Measurements from ENCODE around the gene DST.

The DST gene

DNA sequence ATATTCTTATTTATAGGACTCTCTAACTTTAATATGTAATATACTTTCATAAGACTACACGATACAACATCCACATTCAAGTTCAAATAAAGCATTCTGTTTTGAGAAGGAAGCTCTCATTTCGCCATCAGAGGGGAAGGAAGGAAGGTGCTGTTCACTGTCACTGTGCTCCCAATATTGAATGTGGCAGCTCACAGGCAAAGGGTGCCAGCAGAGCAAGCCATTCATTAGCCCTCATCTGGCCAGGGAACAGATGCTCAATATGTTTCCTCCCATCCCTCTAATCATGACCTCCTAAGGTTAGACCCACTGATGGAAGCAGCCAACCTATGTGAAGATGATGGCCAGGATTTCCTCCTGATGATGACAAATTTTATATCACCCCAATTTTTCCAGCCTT, 154.4 kb downstream of the DST start:
- DNase-seq (ENCODE audit: low read depth in 2 of 3, low spot score in 1 of 3) = no peak

- DNase-seq (ENCODE audit: low read depth in 2 of 3, low spot score in 1 of 3) = no peak
Observed at GRCh38 chr6:56486681-56487080, 156.0 kb downstream of the DST start.

GRCh38 chr6:56484669-56485068, 158.0 kb downstream of the DST start:
- DNase-seq (ENCODE audit: low read depth in 2 of 3, low spot score in 1 of 3) = no peak

DNA sequence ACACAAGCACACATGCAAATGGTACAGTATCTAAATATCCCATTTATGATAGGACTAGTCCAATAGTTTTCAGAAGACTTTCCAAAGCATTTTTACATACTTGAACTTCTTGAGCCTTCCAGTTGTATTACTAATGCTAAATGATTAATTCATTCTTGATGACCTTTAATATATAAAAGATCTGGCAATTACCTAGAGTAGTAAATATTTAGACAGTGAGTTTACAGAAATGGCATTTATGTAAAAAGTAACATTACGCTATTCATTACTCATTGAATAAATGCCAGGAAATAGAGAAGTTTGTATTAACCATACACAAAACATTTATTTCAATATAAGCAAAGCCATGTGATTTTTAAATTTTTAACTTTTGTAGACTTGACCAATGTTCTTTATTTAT, 158.8 kb downstream of the DST start:
- no peak for DNase-seq (ENCODE audit: low read depth in 2 of 3, low spot score in 1 of 3)

DNA sequence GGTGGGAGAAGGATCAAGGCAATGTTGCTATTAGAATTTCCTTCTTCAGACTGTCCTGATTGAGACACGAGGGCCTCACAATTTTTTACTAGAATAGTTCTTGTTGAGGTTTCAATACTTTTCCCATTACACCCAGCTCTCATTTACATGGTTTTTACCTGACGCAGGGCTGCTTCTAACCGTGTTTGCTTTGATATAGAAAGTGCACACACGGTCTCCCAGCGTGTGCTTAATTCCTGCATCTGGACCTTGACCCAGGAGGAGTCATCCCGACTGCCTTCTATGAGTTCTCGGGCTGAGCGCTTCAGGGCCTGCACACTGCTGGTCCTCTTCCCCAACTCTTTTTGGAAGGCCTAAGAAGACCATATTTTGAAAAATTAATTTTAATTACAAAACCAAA, 160.2 kb downstream of the DST start:
- no peak for DNase-seq (ENCODE audit: low read depth in 2 of 3, low spot score in 1 of 3)

DNA sequence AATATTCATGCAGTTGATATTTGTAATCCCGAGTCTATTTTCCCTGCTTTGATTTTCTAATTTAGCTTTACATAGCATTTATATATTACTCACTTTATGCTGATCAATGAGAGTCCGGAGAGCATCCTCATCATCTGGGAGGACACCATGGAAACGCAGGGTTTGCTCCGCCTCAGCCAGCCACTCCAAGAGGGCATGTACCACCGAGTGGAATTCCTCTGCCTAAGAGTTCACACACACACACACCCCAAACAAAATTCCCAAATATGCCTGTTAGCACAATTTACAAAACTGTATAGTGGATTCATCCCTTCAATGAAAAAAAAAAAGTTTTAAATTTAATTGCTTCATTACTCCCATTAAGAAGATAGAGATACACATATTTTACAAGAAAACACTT, 160.7 kb downstream of the DST start:
- no peak for DNase-seq (ENCODE audit: low read depth in 2 of 3, low spot score in 1 of 3)

GRCh38 chr6:56480654-56481337, 161.9 kb downstream of the DST start:
- no peak for DNase-seq (ENCODE audit: low read depth in 2 of 3, low spot score in 1 of 3)

DNA sequence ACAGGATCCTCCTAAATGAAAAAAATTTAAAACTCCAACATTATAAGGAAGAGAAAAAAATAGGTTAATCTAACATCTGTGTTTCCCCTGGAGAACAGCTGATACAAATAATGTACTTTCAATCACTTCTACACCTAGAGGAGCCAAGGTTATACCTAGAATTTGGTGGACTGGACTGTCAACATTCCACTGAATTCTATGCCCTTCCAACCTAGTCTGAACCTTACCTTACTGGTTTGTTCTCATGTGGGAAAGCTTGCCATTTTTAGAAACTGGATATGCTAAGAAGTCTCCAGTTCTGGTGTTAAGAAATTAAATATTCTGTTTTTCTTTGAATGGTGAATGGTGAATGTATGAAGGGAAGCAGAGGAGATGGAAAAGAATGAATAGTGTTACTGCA, 162.4 kb downstream of the DST start:
- no peak for DNase-seq (ENCODE audit: low read depth in 2 of 3, low spot score in 1 of 3)

GRCh38 chr6:56479381-56479780, 163.3 kb downstream of the DST start:
- no peak for DNase-seq (ENCODE audit: low read depth in 2 of 3, low spot score in 1 of 3)

DNA sequence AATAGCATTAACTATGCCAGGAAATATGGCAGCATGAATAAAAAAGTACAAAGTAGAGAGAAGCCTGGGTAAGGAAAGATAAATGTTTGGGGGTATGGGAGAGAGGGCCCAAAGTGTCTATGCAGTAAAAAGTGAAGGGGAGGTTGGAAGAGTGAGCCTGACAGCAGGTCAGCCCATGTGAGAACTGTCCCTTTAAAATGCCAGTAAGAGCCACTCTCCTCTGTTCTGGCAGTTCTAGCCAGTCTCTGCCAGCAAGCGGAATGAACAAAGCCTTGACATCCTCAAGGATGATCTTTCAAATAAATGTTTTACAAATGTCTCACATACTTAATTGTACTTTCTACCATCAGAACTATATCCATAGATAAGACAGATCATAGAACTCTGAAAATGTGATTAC, 164.5 kb downstream of the DST start:
- no peak for DNase-seq (ENCODE audit: low read depth in 2 of 3, low spot score in 1 of 3)

- DNase-seq (ENCODE audit: low read depth in 2 of 3, low spot score in 1 of 3) = no peak
Observed at GRCh38 chr6:56477241-56477640, 165.4 kb downstream of the DST start.

GRCh38 chr6:56475736-56476457, 166.8 kb downstream of the DST start:
- no peak for DNase-seq (ENCODE audit: low read depth in 2 of 3, low spot score in 1 of 3)

- DNase-seq (ENCODE audit: low read depth in 2 of 3, low spot score in 1 of 3) = no peak
Observed at GRCh38 chr6:56474532-56474931, 168.2 kb downstream of the DST start.

GRCh38 chr6:56463443-56463842, 179.2 kb downstream of the DST start:
- DNase-seq (ENCODE audit: low read depth in 2 of 3, low spot score in 1 of 3) = no peak

GRCh38 chr6:56459030-56459805, 183.5 kb downstream of the DST start:
- DNase-seq (ENCODE audit: low read depth in 2 of 3, low spot score in 1 of 3) = no peak

DNA sequence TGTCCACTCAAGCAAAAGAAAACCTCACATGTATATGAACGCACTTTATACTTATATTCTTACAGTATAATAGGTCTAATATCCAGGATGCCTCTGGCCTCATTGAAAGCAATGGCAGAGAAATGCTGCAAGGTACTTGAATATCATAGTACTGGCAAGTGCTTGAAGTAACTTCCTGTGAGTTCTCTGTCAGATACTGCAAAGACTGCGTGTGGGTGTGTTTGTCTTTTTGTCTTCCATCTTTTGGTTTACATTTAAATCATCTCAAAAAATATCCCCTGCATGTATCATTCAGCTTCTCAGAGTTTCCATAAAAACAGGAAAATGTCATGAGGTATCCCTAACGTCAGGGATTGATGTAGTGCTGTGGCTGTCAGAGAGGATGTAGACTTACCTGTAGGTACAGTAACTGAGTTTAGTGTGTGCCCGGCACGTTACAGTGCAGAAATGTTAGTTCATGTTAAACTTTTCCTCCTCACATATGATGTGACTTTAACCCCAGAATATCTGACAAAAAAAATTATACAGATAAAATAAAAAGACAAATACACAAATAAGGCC, 184.3 kb downstream of the DST start:
- DNase-seq (ENCODE audit: low read depth in 2 of 3, low spot score in 1 of 3) = no peak

DNA sequence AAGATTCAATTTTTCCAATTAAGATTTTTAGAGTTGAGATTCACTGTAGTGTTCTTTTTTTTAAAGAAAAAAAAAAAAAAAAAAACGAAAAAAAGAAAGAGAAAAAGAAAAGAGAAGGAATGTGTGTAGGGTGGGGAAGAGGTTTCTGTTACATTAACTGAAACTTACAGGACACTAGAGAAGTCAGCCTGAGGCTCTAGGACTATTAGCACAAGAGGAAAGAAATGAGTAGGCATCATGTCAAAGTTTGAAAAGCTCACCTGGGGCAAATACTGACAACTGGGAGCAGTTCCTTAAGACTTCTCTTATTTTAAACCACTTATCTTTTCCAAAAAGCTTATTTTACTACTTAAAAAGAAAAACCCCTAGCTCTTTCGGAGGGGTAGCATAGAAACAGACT, 185.9 kb downstream of the DST start:
- DNase-seq (ENCODE audit: low read depth in 2 of 3, low spot score in 1 of 3) = no peak

- DNase-seq (ENCODE audit: low read depth in 2 of 3, low spot score in 1 of 3) = no peak
Observed at GRCh38 chr6:56450882-56451739, 191.6 kb downstream of the DST start.

DNA sequence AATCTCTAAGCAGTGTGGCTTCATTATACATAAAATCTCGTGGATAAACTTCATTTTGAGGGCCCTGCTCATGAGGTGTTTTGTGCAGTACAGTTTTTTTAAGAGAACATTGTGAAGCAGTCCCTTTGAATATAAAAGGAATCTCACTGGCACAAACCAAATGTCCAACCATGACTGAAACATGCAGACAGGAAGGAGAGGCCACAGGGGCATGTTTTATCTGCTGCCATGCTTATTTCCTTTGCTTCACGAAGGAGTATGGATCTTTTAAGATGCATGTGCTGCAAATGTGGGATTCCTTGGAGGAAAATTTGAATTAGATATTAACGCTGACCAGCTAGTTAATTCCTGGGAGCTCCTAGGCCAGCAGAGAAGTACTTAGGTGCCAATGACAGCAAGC, 192.3 kb downstream of the DST start:
- no peak for DNase-seq (ENCODE audit: low read depth in 2 of 3, low spot score in 1 of 3)

DNA sequence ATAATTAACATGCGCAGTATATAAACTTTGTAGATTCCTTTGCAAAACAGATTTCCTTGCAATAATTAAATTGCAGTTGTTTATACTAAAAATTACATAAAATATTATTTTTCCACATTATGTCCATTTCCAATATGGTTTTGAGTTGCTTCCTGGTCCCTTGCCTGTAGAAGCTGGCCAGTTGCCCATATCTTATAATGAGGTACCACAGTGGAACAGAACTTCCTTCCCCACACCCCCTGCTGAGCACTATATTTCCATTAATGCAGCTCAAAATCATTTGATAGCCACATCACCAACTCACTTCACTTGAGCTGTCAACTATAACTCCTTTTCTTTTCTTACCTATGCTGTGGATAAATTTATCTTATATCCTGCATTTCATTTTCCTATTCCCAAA, 194.6 kb downstream of the DST start:
- no peak for DNase-seq (ENCODE audit: low read depth in 2 of 3, low spot score in 1 of 3)

DNA sequence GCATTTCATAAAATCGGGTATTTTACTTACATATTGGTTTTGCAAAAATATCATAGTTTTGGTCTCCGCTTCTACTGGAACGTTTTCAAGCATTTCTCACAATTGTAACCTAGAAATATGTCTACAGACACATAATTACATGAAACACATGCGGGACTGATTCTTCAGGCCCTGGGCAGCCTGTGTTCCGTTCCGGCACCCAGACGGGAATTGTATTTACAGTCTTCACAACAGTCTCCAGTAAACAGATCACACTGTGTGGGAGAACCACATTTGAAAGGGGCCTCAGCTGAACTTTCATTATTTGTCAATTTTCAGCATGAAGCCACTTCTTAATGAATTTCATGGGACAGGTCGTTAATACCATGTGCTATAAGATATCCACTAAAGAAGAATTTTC, 196.9 kb downstream of the DST start:
- DNase-seq (ENCODE audit: low read depth in 2 of 3, low spot score in 1 of 3) = no peak

Data from stimulated activated CD4-positive, alpha-beta T cell treated with anti-CD3 and anti-CD28 coated beads, Interleukin-12 subunit alpha, Interleukin-12 subunit beta, amount 100 ng/mL, for 48 hours (primary cell).